NCI-H774 (cell line): ENCODE measurements around the gene TYW3.
"Not testable (repeated sequence)": the region's sequence is repeated elsewhere in the genome, so short reads cannot be mapped to it uniquely, and the experiment has no call there.

Source experiments
- DNase-seq: peaks from one replicate; lab custom pipeline; 2025; lab: John Stamatoyannopoulos, UW

TYW3 gene

GRCh38 chr1:74731399-74732052 lies 1.4 kb upstream of the TYW3 start:
- DNase-seq = no peak

- not testable (repeated sequence) for DNase-seq
Observed at GRCh38 chr1:74732071-74732946, 643 bp upstream of the TYW3 start.

GRCh38 chr1:74733604-74734484 lies 892 bp downstream of the TYW3 start:
- peak; percentile 54 for DNase-seq

GRCh38 chr1:74737333-74737732 lies 4.4 kb downstream of the TYW3 start:
- DNase-seq = no peak

GRCh38 chr1:74740307-74740980 lies 7.5 kb downstream of the TYW3 start:
- DNase-seq = not testable (repeated sequence)

GRCh38 chr1:74745247-74745646 lies 12.3 kb downstream of the TYW3 start:
- DNase-seq = not testable (repeated sequence)

GRCh38 chr1:74748960-74749359 lies 16.0 kb downstream of the TYW3 start:
- DNase-seq = no peak

GRCh38 chr1:74753104-74753503 lies 20.2 kb downstream of the TYW3 start:
- no peak for DNase-seq

GRCh38 chr1:74755475-74755874 lies 22.5 kb downstream of the TYW3 start:
- no peak for DNase-seq

- not testable (repeated sequence) for DNase-seq
Observed at GRCh38 chr1:74756650-74757049, 23.7 kb downstream of the TYW3 start.

- no peak for DNase-seq
Observed at GRCh38 chr1:74763807-74764206, 30.9 kb downstream of the TYW3 start.

GRCh38 chr1:74766579-74766978 lies 33.6 kb downstream of the TYW3 start:
- no peak for DNase-seq

- no peak for DNase-seq
Observed at GRCh38 chr1:74767490-74767889, 34.5 kb downstream of the TYW3 start.

GRCh38 chr1:74771913-74772515 lies 39.1 kb downstream of the TYW3 start:
- peak; percentile 55 for DNase-seq

GRCh38 chr1:74772945-74773344 lies 40.0 kb downstream of the TYW3 start:
- no peak for DNase-seq

GRCh38 chr1:74773582-74773981 lies 40.6 kb downstream of the TYW3 start:
- no peak for DNase-seq

- no peak for DNase-seq
Observed at GRCh38 chr1:74775735-74776134, 42.8 kb downstream of the TYW3 start.

- DNase-seq = no peak
Observed at GRCh38 chr1:74777525-74777924, 44.6 kb downstream of the TYW3 start.

GRCh38 chr1:74779750-74780149 lies 46.8 kb downstream of the TYW3 start:
- DNase-seq = no peak

- DNase-seq = no peak
Observed at GRCh38 chr1:74780594-74780993, 47.6 kb downstream of the TYW3 start.

- DNase-seq = no peak
Observed at GRCh38 chr1:74785944-74786343, 53.0 kb downstream of the TYW3 start.
